NCI-H345 treated with DMSO at 0.1 percent for 48 hours (cell line): ENCODE data around the gene ERBB2.

Source experiments
- DNase-seq: peaks from one replicate; lab custom pipeline; 2025; ENCODE audit not compliant: unreplicated experiment; lab: John Stamatoyannopoulos, UW

Gene ERBB2

GRCh38 chr17:39699818-39700147 is at the start of gene ERBB2:
TSS of gene ERBB2 (plus strand) at chr17:39700064. CDS start at chr17:39700239, 175 bp downstream.
- DNase-seq: no peak

- no peak for DNase-seq
These were observed 49.7 kb upstream of the ERBB2 start for GRCh38 chr17:39650121-39650579.

GRCh38 chr17:39651923-39652586 is 47.8 kb upstream of the ERBB2 start:
- no peak for DNase-seq

- no peak for DNase-seq
These were observed 47.1 kb upstream of the ERBB2 start for GRCh38 chr17:39652587-39653315.

GRCh38 chr17:39653316-39653661 is 46.6 kb upstream of the ERBB2 start:
- DNase-seq: no peak

GRCh38 chr17:39653662-39654331 is 46.1 kb upstream of the ERBB2 start:
- DNase-seq: no peak

GRCh38 chr17:39655105-39655504 is 44.8 kb upstream of the ERBB2 start:
- DNase-seq: no peak

- no peak for DNase-seq
These were observed 41.5 kb upstream of the ERBB2 start for GRCh38 chr17:39658346-39658745.

- DNase-seq: no peak
These were observed 41.1 kb upstream of the ERBB2 start for GRCh38 chr17:39658760-39659159.

GRCh38 chr17:39659279-39660010 is 40.4 kb upstream of the ERBB2 start:
- no peak for DNase-seq

GRCh38 chr17:39660011-39660360 is 39.9 kb upstream of the ERBB2 start:
- DNase-seq: no peak

GRCh38 chr17:39660397-39661385 is 39.2 kb upstream of the ERBB2 start:
- DNase-seq: no peak

GRCh38 chr17:39661744-39662541 is 37.9 kb upstream of the ERBB2 start:
- DNase-seq: no peak

- DNase-seq: no peak
These were observed 37.1 kb upstream of the ERBB2 start for GRCh38 chr17:39662551-39663339.

GRCh38 chr17:39663340-39663687 is 36.5 kb upstream of the ERBB2 start:
- no peak for DNase-seq

GRCh38 chr17:39663688-39664580 is 35.9 kb upstream of the ERBB2 start:
- no peak for DNase-seq

- no peak for DNase-seq
These were observed 35.0 kb upstream of the ERBB2 start, which contains the start of gene TCAP for GRCh38 chr17:39664581-39665561. TSS of gene TCAP (plus strand) at chr17:39665349. CDS start at chr17:39665360, 11 bp downstream.
